HUES48 (cell line): ENCODE data around the gene P2RY12.

ENCODE experiments used
- H3K27ac ChIP-seq: one replicate; pipeline ENCODE4 v1.7.0; 2013; ENCODE audit warnings: low read depth, low read length, inconsistent platforms
- H3K27me3 ChIP-seq: 2 replicates; pipeline ENCODE4 v1.6.1; 2013; ENCODE audit warnings: mild to moderate bottlenecking, low read length; ENCODE audit not compliant: control insufficient read depth, insufficient read depth
- H3K36me3 ChIP-seq: 2 replicates; pipeline ENCODE4 v1.6.1; 2013; ENCODE audit warnings: low read length; ENCODE audit not compliant: control insufficient read depth, insufficient read depth
- H3K4me1 ChIP-seq: 2 replicates; pipeline ENCODE4 v1.6.1; 2013; ENCODE audit warnings: mild to moderate bottlenecking, low read length; ENCODE audit not compliant: control insufficient read depth, insufficient read depth
- H3K4me3 ChIP-seq: 2 replicates; pipeline ENCODE4 v1.5.1; 2013; ENCODE audit warnings: mild to moderate bottlenecking, low read depth, low read length
- H3K9ac ChIP-seq: 2 replicates; pipeline ENCODE4 v1.6.1; 2013; ENCODE audit warnings: mild to moderate bottlenecking, low read depth, low read length, moderate library complexity
- H3K9me3 ChIP-seq: 2 replicates; pipeline ENCODE4 v1.6.1; 2013; ENCODE audit warnings: low read length; ENCODE audit not compliant: control insufficient read depth, insufficient read depth

Gene P2RY12

DNA sequence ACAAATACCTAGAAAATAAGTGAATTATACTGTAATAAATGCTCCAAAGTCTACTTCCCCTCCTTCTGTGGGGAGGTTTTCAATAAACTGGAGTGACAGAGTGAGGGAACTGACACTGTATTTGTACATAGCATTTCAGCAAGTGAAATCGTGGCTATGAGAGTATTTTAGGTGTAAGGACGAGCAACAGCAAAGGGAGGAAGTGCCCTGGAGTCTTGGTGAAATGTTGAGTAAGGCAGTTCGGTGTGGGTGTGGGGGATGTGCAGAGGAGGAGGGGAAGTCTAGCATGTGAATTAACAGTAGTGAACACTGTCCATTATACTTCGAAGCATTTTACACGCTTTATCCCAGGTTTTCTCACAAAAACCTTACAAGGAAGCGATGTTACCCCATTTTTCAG lies 37.1 kb downstream of the P2RY12 start:
- H3K9me3 ChIP-seq: no peaks in the 10 kb centered on the region
- H3K9ac ChIP-seq: no peak overlapping the region
- no peaks in the 10 kb centered on the region for H3K27me3 ChIP-seq
- H3K4me3 ChIP-seq: no peak overlapping the region
- no peaks in the 10 kb centered on the region for H3K36me3 ChIP-seq
- H3K27ac ChIP-seq: no peak overlapping the region
- peaks cover 36% of the 10 kb centered on the region for H3K4me1 ChIP-seq

DNA sequence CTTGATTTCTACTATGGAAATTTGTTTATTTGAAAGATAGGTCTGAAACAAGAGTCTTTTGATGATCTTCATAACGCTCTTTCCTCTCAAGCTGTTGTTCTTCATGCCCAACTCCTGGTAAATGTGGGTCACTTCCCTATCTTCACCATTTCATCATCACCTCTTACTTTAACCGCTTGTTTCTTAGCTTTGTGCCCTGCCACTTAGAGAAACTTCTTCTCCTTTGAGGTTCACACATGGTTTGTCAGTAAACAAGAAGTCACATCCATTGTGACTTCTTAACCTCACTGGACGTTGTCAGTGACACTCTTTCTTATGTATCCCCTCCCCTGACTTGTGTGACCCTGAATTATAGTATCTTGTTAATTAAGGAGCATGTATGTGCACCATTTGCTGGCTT lies 38.3 kb downstream of the P2RY12 start:
- Histone ChIP-seq H3K9me3 (no peaks in the 10 kb centered on the region), H3K9ac (no peak overlapping the region), H3K4me3 (no peak overlapping the region), H3K27ac (no peak overlapping the region), H3K4me1 (peaks cover 34% of the 10 kb centered on the region), H3K27me3 (no peaks in the 10 kb centered on the region), H3K36me3 (no peaks in the 10 kb centered on the region)

- Histone ChIP-seq H3K9ac (no peak overlapping the region), H3K4me1 (peaks cover 30% of the 10 kb centered on the region), H3K36me3 (no peaks in the 10 kb centered on the region), H3K27ac (no peak overlapping the region), H3K27me3 (no peaks in the 10 kb centered on the region), H3K4me3 (no peak overlapping the region), H3K9me3 (no peaks in the 10 kb centered on the region)
Observed at GRCh38 chr3:151345859-151346258, 38.7 kb downstream of the P2RY12 start.

- H3K9ac ChIP-seq: no peak overlapping the region
- H3K27me3 ChIP-seq: no peaks in the 10 kb centered on the region
- peaks cover 7% of the 10 kb centered on the region for H3K4me1 ChIP-seq
- no peak overlapping the region for H3K27ac ChIP-seq
- H3K36me3 ChIP-seq: no peaks in the 10 kb centered on the region
- H3K4me3 ChIP-seq: no peak overlapping the region
- no peaks in the 10 kb centered on the region for H3K9me3 ChIP-seq
Observed at GRCh38 chr3:151331696-151332095, 52.9 kb downstream of the P2RY12 start.

GRCh38 chr3:151330899-151331298 lies 53.7 kb downstream of the P2RY12 start:
- no peaks in the 10 kb centered on the region for H3K9me3 ChIP-seq
- H3K4me3 ChIP-seq: no peak overlapping the region
- no peak overlapping the region for H3K27ac ChIP-seq
- no peaks in the 10 kb centered on the region for H3K36me3 ChIP-seq
- H3K4me1 ChIP-seq: peaks cover 7% of the 10 kb centered on the region
- no peaks in the 10 kb centered on the region for H3K27me3 ChIP-seq
- no peak overlapping the region for H3K9ac ChIP-seq

DNA sequence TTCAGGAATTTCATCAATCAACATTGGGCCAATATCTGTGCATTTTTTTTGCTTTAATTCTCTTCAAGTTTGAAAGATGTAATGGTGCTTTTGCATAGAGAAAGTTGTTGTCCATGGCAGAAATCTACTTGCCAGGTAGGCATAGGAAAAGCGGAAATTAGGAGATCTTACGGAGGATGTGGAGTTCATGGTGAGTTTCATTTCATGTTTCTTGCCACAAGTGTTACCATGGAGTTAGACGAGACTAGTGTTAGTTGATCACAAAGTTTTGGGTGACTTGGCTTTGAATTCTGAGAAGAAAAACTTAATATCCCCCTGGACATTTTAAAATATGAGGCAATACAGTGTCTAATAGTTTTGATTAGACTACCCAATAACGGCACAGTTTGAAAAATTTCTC lies 54.2 kb downstream of the P2RY12 start:
- H3K4me1 ChIP-seq: peaks cover 7% of the 10 kb centered on the region
- no peak overlapping the region for H3K4me3 ChIP-seq
- H3K9me3 ChIP-seq: no peaks in the 10 kb centered on the region
- no peak overlapping the region for H3K27ac ChIP-seq
- no peaks in the 10 kb centered on the region for H3K36me3 ChIP-seq
- no peaks in the 10 kb centered on the region for H3K27me3 ChIP-seq
- H3K9ac ChIP-seq: no peak overlapping the region

- Histone ChIP-seq H3K4me1 (peaks cover 7% of the 10 kb centered on the region), H3K27me3 (no peaks in the 10 kb centered on the region), H3K9ac (no peak within 1 kb of the TSS), H3K4me3 (no peak within 1 kb of the TSS), H3K36me3 (no peaks in the 10 kb centered on the region), H3K9me3 (no peaks in the 10 kb centered on the region), H3K27ac (no peak within 1 kb of the TSS)
Observed at GRCh38 chr3:151329363-151329762, 55.2 kb downstream of the P2RY12 start, which contains the start of gene P2RY13. TSS of gene P2RY13 (minus strand) at chr3:151329549. CDS start at chr3:151329528, 21 bp downstream.

GRCh38 chr3:151328298-151328995 lies 56.1 kb downstream of the P2RY12 start:
- Histone ChIP-seq H3K9me3 (no peaks in the 10 kb centered on the region), H3K27me3 (no peaks in the 10 kb centered on the region), H3K9ac (no peak overlapping the region), H3K27ac (no peak overlapping the region), H3K4me1 (peaks cover 7% of the 10 kb centered on the region), H3K36me3 (no peaks in the 10 kb centered on the region), H3K4me3 (no peak overlapping the region)

GRCh38 chr3:151327571-151328198 lies 56.9 kb downstream of the P2RY12 start:
- no peak overlapping the region for H3K9ac ChIP-seq
- no peaks in the 10 kb centered on the region for H3K36me3 ChIP-seq
- no peak overlapping the region for H3K4me3 ChIP-seq
- H3K27me3 ChIP-seq: no peaks in the 10 kb centered on the region
- no peak overlapping the region for H3K27ac ChIP-seq
- no peaks in the 10 kb centered on the region for H3K9me3 ChIP-seq
- H3K4me1 ChIP-seq: peaks cover 7% of the 10 kb centered on the region

- no peaks in the 10 kb centered on the region for H3K36me3 ChIP-seq
- peaks cover 20% of the 10 kb centered on the region for H3K4me1 ChIP-seq
Observed at GRCh38 chr3:151322511-151322910, 62.0 kb downstream of the P2RY12 start.

DNA sequence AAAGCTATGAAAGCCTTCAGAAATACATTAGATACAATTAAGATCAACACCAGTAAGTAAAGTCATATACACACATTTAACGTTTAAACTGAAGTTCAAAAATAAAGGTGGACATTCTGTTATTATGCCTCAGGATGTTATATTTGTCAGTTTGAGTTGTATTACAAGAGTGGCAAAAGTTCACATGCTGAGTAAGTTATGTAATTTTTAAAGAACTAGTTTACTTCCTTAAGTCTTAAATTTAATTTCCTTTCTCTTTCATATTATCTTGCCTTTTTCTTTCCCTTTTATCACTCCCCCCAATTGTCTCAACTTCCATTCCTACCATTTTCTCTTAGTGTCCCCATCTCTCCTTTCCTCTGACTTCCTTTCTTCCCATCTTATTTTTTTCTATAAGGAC lies 63.0 kb downstream of the P2RY12 start:
- H3K36me3 ChIP-seq: no peaks in the 10 kb centered on the region
- no peak overlapping the region for H3K4me3 ChIP-seq
- no peaks in the 10 kb centered on the region for H3K27me3 ChIP-seq
- H3K9me3 ChIP-seq: no peaks in the 10 kb centered on the region
- H3K27ac ChIP-seq: no peak overlapping the region
- peaks cover 22% of the 10 kb centered on the region for H3K4me1 ChIP-seq
- no peak overlapping the region for H3K9ac ChIP-seq

More at GRCh38 chr3:151322511-151322910, 62.0 kb downstream of the P2RY12 start:
- Histone ChIP-seq H3K27me3 (no peaks in the 10 kb centered on the region), H3K27ac (no peak overlapping the region), H3K9me3 (no peaks in the 10 kb centered on the region), H3K4me3 (no peak overlapping the region), H3K9ac (no peak overlapping the region)
